Sigmoid colon (tissue), 4 donors: ENCODE results near the gene SMAP2.

Experiments
- EP300 ChIP-seq, 4 donors: sonication (generic); formaldehyde crosslinking; IDR thresholded peaks; one replicate each; pipeline ENCODE4 v1.6.1; 2017; ENCODE audit warnings: antibody characterized with exemption in 4 of 4
- POLR2A ChIP-seq, 2 donors: fragments of 450-650 bp; IDR thresholded peaks; one replicate each; pipeline ENCODE4 v1.6.1; 2016; ENCODE audit warnings: antibody characterized with exemption in 2 of 2, mild to moderate bottlenecking in 2 of 2, moderate library complexity in 2 of 2
- TF ChIP-seq, protein P1 (sequence below), 4 experiments: fragments of 450-650 bp in 3 of 4; fragments of 200-600 bp in 1 of 4; IDR thresholded peaks; one replicate each; pipeline ENCODE4 v1.5.1; 2016 to 2019; ENCODE audit warnings: antibody characterized with exemption in 4 of 4, mild to moderate bottlenecking in 3 of 4, moderate library complexity in 2 of 4

DNA sequence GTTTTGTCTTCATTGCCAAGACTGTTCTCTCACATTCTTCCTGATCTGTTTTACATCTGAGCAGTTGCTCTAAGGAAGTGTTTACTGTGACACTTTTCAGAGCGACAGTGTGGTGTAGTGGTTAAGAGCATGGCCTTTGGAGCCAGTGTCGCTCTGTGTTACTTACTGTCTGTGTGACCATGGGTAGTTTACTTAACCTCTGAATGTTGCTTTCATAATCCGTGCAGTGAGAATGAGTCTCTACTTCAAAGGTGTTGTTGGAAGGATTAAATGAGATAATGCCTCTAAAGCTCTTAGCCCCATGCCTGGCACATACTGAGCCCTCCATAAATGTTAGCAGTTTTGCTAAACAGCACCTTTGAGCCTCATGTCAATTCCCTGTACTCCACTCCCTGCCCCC is 40.8 kb downstream of the SMAP2 start:
- no peak for TF ChIP-seq EP300 (IDR thresholded peaks at IDR 0.05)
- no peak for TF ChIP-seq POLR2A (IDR thresholded peaks at IDR 0.05)
- TF ChIP-seq, protein P1, sequence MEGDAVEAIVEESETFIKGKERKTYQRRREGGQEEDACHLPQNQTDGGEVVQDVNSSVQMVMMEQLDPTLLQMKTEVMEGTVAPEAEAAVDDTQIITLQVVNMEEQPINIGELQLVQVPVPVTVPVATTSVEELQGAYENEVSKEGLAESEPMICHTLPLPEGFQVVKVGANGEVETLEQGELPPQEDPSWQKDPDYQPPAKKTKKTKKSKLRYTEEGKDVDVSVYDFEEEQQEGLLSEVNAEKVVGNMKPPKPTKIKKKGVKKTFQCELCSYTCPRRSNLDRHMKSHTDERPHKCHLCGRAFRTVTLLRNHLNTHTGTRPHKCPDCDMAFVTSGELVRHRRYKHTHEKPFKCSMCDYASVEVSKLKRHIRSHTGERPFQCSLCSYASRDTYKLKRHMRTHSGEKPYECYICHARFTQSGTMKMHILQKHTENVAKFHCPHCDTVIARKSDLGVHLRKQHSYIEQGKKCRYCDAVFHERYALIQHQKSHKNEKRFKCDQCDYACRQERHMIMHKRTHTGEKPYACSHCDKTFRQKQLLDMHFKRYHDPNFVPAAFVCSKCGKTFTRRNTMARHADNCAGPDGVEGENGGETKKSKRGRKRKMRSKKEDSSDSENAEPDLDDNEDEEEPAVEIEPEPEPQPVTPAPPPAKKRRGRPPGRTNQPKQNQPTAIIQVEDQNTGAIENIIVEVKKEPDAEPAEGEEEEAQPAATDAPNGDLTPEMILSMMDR (IDR thresholded peaks at IDR 0.05): no peak
